Measurements from ENCODE around the gene RALGPS2.
A peak's percentile ranks its signal among the peaks of the same experiment; 100 is the strongest.
"Not testable (repeated sequence)": the region's sequence is repeated elsewhere in the genome, so short reads cannot be mapped to it uniquely, and the experiment has no call there.

RALGPS2 gene

DNA sequence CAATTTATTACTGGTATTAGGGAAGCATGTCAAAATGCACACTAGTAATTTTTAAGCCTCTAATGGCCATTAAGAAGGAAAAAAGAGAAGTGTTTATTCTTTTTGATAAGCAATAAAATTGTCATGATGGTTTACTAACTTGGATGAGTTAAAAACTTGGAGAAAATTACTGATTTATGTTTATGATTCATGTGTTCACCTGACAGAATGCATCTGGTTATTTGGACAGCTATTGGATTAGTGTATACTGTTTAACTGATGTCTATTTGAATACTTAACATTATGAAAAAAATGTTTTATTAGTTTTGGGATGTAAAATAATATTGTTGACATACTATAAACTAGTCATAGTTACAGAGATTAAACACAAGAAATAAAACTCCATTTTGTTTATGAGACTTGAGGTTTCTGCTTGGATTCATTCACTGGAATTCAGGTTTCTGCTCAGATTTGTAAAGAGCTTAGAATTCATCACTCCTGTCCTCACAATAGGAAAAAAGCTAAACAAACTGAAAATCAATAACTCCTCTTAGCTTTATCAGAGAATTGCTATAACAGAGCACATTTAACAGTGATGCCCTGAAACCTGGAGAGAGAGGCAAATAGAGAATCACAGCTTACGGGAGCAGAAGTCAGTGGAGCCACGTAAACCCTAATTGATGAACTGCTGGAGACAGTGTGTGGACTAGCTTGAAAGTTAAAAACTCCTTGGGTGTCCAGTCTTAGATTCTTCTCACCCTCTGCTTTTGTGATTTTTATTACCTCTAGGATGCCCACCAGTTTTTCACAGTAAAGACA, 56.7 kb downstream of the RALGPS2 start:
- DNase-seq (ENCODE audit: low read depth): no peak

DNA sequence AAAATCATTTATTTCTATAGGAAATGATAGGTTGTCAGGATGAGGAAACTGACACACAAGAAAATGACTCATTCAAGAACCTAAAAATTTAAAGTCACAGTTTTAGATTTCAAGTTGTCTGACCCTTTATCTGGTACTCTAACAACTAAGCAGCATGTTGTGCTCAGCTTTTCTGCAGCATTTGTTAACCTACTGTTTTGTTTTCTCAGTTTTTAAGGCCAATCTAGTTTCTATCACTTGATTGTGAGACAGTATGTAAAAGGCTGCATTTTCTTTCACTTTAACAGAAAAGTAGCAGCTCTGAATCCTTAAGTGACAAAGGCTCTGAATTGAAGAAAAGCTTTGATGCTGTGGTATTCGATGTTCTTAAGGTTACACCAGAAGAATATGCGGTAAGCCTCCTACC, 59.1 kb downstream of the RALGPS2 start:
- DNase-seq (ENCODE audit: low read depth): no peak

DNA sequence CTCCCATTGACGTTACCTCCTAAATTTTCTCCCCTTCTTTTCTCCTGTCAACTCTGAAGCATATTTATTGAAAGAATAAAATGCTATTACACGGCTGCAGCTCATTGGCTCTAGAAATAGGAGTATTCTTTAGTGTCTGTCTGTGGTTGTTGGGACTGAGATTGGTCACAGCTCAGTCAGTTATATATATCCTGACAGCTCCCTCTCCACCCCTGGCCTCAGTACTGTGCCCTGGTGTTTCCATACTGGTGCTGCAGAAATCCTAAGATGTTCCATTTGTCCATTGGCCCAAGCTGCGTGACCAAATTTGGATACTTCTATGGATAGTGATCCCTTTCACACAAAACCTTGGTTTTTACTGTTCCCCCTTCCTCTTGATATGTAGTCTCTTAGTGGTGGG, 67.3 kb downstream of the RALGPS2 start:
- no peak for DNase-seq (ENCODE audit: low read depth)

DNA sequence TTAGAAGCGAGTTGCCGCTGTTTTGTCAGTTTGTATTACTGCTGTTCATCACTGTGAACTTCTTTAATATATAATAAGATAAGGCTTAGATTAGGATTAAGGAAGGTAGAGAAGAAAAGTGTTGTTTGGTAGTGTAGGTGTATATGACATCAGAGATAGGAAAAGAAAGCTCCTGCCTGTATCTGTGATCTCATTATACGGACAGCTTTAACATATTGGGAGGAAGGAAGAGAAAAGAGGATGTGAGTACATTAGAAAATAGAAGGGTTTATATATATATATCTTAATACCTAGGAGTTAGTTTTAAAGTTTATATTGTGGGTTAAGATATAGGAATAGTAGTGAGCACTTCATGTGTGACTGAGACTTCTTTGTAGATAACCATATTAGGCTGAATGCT, 71.0 kb downstream of the RALGPS2 start:
- DNase-seq (ENCODE audit: low read depth): no peak

DNA sequence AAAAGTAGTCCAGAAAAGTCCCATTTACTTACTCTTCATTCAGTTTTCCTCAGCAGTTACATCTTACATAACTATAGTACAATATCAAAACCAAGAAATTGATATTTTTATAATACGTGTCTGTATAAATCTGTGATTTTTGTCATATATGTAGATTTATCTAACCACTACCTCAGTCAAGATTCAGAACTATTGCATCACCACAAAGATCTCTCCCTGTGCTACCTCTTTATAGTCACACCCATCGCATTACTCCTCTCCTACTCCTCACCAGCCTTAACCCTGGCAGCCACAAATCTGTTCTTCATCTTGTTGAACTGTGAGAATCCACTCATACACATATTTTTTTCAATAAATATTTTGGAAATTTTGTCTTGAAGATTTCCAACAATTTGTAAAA, 72.5 kb downstream of the RALGPS2 start:
- DNase-seq (ENCODE audit: low read depth): no peak

DNA sequence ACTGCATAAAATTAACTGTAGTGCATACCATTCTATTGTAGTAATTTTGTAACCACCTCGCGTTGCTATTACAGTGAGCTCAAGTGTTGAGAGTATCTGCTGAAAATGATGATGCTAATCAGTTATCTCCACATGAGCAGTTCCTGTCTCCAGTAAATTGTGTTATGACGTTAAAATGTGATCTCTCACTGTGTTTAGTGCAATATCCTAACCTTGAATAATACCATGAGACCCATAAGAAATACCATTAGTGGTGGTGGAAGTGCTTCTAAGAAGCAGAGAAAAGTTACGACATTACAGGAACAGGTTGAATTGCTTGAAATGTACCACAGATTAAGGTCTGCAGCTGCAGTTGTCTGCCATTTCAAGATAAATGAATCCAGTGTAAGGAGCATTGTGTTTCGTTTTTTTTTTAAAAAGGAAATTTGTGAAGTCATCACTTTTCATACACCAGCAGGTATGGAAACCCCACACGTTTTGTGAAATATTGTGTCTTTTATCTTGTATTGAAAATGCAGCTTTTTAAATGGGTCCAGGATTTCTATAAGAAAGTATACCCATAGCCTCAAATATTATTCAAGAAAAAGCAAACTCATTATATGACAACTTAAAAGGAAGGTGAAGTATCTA, 73.3 kb downstream of the RALGPS2 start:
- DNase-seq (ENCODE audit: low read depth): no peak

DNA sequence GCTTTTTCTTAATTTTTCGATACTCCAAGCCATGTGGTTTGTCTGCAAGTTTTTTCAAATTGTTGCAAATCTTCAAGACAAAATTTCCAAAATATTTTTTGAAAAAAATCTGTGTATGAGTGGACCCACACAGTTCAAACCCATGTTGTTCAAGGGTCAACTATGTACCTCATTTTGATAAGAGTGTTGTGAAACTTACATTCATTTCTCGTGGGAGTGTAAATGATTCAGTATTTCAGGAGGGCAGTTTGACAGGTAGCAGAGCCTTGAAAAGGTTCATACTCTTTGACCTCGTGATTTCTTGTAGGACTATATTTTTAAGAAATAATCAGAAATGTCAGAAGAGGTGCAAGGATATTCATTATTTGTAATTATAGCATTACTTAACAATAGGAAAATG, 77.8 kb downstream of the RALGPS2 start:
- no peak for DNase-seq (ENCODE audit: low read depth)

DNA sequence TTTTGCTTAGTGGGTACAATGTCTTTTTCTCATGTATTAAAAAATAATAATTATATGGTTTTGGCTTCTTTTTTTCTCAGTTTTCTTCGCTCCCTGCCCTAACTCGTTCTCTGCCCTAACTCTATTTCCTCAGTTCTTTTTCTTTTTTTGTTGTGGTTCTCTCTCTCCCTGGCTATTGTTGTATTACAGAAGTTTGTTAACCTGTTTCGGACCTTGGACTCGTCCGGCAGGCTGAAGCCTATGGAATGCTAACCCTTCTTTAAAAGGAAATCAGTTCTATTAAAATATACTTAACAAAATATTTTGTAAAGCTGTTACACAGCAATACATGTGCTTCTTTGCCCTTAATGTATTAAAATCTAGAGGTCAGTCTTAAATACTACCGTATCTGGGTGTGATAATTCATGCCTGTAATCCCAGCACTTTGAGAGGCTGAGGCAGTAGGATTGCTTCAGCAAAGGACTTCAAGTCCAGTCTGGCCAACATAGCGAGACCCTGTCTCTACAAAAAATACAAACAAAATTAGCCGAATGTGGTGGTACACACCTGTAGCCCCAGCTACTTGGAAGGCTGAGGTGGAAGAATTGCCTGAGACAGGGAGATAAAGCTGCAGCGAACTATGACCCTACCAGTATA, 81.7 kb downstream of the RALGPS2 start:
- DNase-seq (ENCODE audit: low read depth): no peak

DNA sequence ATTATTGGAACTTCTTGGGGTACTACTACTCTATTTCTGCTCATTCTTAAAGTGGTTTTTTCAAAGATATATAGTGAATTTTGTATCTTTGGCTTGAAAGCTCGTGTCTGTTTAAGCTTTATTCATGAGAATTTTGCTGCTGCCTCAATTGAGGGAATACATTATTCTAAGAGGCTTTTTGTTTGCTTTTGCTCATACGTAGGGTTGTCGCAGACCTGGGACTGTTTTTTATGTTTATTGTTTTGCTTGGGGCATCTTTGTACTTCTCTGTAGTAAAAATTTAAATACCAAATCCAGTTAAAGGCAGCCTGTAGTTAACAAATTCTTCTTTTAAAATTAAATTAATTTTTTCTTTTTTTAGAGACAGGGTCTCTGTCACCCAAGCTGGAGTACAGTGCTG, 83.5 kb downstream of the RALGPS2 start:
- DNase-seq (ENCODE audit: low read depth): no peak

DNA sequence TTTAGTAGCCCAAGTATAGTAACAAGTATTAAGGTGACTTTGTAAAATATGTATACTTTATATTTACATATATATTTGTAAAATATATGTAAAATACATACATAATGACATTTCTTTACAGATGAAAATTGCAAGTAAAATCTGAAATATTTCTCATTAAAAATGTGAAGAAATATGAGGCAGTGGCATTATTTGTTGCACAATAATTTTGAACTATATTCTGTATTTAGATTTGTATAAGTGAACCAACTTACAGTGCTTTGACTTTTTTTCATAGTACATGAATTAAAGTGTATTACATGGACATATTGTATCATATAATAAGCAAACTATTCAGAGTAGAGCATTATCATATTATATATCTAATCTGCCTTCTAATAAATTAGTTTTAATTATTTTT, 85.5 kb downstream of the RALGPS2 start:
- no peak for DNase-seq (ENCODE audit: low read depth)

DNA sequence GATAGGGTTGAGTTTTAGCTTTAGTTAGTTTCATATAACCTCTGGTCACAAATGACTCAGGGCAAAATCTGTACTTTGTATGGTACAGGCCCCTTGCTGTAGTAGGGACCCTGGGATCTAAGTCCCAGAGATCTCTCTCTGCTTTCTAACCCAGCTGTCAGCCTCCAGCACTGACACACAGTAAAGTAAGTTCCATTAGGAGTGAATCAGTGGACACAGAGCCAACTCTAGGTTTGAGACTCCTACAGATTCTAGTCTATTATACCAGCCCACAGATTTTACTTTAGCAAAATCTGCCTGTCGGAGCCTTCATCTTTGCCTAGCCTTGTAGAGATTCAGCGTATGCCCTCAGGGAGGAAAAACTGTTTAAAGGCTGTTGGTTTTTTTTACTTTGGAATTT, 93.4 kb downstream of the RALGPS2 start:
- no peak for DNase-seq (ENCODE audit: low read depth)

DNA sequence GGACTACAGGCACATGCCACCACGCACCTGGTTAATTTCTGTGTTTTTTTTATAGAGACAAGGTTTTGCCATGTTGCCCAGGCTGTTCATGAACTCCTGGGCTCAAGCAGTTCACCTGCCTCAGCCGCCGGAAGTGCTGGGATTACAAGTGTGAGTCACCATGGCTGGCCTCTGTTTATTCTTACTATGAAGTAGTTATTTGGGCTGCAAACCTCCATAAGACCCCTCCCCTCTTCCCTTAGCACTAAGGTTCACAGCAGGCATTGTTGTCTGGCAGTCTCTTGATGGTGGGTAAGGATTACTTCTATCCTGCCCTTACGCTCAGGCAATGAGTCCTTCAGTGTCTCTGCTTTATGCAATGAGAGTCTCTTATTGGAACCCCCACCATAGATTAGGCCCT, 94.1 kb downstream of the RALGPS2 start:
- DNase-seq (ENCODE audit: low read depth): no peak

DNA sequence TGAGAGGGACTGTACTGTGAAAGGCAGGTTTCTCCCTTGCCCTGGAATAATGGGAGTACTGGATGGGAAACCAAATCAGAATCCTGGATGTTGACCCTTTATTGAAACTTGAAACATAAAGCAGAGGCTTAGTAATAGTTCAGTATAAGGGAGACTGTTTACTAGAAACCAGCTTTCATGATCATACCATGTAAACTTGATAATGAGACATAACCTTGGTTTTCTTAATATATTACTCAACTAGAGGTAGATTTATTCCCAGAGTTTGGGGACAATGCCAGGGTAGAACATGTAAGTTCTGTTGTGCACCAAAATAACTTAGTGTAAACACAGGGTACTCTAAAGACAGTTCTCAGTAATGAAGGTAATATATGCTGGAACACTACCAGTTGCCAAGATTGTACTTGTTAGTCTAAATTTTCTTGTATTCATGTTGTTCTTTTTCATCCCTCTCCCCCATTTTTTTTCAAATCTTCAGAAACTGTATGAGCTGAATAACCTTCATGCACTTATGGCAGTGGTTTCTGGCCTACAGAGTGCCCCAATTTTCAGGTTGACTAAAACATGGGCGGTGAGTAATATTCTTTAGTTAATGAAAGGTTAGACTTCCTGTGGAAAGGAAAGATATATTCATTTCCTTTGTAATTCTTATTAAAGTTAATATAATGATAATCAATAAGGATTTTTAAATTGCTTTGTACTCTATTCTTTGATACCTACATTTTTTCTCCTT, 96.3 kb downstream of the RALGPS2 start:
- no peak for DNase-seq (ENCODE audit: low read depth)

DNA sequence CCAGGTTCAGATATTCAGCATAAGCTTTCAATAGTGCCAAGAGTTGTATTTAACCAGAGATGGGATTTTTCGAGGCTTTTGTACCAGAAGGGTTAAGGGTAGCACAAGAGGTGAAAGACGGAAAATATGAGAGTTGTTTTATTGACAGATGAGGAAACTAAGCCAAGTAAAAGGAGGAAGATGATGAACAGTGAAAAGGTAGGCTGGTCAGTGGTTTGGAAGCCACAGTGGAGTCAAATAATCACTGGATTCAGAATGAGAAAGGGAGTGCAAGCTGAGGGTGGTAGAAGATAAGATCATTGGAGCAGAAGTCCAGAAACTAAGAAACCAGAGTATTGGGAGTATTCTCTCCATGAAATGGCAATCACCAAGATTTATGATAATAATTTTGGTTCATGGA, 100.1 kb downstream of the RALGPS2 start:
- no peak for DNase-seq (ENCODE audit: low read depth)

DNA sequence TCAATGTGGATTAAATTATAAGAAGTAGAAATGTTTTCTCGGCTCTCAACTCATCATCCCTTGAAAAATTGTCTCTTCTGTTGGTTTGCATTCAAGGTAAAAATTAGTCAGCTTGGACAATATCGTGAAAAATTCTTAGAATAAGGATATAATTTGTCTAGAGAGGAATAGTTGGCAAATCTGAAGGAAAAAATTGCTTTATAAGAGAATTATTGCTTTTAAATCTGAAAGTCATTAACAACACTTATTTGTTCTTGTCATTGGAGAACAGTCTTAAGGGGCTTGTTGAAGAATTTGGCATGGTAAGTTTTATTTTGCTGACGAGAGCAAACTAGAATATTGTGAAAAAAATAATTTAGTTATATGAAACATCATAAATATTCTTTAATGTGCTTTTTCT, 119.4 kb downstream of the RALGPS2 start:
- DNase-seq (ENCODE audit: low read depth): no peak

DNA sequence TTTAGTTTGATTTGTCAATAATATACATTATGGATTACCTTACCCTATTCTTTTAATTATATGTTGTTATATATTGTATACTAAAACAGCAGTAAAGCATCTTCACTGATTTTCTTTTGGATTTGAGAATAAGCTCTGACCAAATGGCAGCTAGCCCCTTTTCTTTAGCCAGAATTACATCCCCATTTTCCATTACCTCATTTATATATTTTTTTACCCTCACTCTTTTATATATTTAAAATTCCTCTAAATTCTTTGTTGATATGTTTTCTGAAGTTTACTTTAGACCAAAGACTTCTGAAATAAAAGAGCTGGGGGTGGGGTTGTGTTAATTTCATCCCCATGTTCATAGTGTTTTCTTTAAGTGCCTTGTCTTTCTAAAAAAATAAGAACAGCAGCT, 121.3 kb downstream of the RALGPS2 start:
- DNase-seq (ENCODE audit: low read depth): no peak

DNA sequence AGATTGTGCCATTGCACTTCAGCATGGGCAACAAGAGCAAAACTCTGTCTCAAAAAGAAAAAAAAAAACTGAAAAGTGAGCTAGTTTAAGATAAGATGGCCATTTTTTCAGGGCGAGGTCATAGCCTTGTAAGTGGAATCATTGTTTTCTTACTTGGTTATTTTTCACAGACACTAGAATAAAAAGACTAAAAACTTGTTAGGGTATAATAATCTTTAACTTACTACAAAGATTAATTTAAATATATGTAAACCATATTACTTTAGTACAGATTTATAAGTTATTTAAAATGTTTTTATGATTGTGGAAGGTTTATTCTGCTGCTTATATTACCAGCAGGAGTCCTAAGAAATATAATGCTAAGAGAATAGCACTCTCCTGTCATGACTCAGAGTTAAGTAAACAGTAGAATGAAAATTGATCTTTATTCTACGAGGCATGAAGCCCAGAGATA, 122.4 kb downstream of the RALGPS2 start:
- DNase-seq (ENCODE audit: low read depth): peak; percentile 10

DNA sequence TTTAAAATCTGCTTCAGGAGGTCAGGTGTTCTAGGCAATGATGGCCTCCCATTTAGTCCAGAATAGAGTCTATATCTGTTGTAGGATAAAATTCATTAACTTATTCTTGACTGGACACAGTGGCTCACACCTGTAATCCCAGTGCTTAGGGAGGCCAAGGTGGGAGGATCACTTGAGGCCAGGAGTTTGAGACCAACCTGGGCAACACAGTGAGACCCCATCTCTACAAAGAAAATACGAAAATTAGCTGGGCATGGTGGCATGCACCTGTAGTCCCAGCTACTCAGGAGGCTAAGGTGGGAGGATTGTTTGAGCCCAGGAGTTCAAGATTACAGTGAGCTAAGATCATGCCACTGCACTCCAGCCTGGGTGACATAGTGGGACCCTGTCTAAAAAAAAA, 122.9 kb downstream of the RALGPS2 start:
- DNase-seq (ENCODE audit: low read depth): not testable (repeated sequence)

DNA sequence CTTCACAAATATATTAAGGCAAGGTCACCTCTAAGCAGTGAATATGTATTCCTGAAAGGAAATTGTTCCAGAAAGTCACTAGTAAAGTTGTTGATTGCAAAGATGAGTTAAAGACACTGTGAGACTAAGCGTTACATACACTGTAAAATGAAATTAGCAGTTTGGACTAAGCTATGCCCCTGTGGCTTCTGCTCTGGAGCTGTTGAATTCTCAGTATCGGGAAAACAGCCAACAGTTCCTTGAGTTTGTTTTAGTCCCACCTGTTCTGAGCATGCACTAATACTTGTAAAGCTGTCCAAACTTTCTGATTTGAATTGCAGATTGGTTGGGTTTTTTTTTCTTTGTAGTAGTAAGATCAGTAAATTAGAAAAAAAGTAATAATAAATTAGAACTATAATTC, 124.9 kb downstream of the RALGPS2 start:
- DNase-seq (ENCODE audit: low read depth): no peak

DNA sequence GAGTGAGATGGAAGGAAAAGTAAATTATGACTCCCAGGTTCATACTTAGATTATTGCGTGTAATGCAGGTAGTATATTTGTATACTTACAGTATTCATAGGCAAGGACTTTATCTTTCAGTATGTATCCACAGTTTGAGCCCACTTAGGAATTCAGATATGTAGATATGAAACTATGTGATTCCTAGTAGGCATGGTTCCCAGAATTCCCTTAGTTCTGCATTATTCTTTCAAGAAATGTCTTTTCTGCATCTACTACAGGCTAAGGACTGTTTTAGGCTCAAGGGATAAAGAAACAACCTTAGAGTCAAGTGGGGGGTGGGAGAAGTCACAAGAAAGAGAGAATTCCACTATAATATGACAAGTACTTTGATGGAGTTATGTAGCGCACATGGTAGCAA, 132.1 kb downstream of the RALGPS2 start:
- no peak for DNase-seq (ENCODE audit: low read depth)

DNA sequence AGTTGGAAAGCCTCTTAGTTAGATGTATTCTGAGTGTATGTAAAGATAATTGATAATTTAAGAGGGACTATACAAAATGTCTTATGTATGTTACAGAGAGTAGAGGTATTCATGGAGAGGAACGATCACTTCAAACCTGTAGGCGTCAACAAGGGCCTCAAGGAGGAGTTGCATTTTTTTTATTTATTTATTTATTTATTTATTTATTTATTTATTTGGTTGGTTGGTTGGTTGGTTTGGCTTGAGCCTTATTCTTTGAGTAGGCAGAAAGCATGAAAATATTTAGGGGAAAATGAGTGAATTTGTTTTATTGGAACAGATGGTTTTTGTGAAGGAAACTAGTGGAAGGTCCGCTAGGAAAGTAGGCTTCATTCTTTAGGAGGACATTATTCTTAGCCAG, 137.4 kb downstream of the RALGPS2 start:
- no peak for DNase-seq (ENCODE audit: low read depth)

DNA sequence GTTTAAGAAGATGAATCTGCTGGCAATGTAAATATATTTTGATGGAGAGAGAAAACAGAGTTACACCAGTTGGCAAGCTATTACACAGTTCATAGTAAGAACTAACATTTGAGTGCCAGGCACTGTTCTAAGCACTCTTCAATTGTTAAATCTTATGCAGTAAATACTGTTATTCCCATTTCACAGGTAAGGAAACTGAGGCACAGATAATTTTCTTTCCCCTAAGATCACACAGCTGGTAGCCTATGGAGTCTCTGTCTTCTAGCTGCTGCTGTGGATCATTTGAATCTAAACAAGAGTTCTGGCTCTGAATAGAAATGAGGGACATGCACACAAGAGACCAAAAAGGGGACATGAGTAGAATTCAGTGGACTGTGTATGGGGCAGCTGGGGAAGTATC, 137.8 kb downstream of the RALGPS2 start:
- DNase-seq (ENCODE audit: low read depth): no peak

DNA sequence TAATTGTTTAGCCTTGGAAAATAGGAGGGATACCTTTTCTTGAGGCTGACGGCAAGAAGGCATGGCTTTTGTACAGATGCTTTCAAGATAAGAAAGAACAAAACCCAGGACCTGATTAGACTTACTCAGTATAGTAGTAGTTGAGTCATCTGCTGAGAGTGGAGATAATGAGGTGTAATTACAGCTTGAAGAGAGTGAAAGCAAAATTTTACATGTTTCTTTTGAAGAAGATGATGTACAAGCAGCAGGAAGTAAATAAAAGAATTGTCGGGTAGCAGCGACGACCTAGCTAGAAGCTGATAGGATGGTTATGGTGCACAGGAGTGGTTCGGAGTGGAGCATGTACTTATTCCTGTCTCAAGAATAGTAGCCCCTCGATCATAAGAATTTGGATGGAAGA, 139.3 kb downstream of the RALGPS2 start:
- no peak for DNase-seq (ENCODE audit: low read depth)

Measured in fibroblast of the conjunctiva (primary cell).